Large intestine (tissue), 3 donors: Measurements from ENCODE around the gene CFAP68. TPM values are rescaled to one million over a fixed set of nuclear protein-coding genes. Genes with fewer than 3 reads are reported as not detected.
"Not testable (repeated sequence)": the region's sequence is repeated elsewhere in the genome, so short reads cannot be mapped to it uniquely, and the experiment has no call there.

Source experiments
- DNase-seq, 2 donors: peaks; one replicate each; pipeline versions ENCODE4 v3.0.0 to v3.0.0-alpha.2; 2013
- H3K27ac ChIP-seq: one replicate; pipeline ENCODE4 v1.5.1; 2013; ENCODE audit warnings: low read length
- H3K27me3 ChIP-seq: 2 replicates; pipeline ENCODE4 v1.6.1; 2013; ENCODE audit warnings: low read length; ENCODE audit not compliant: control insufficient read depth, insufficient read depth
- H3K36me3 ChIP-seq: 2 replicates; pipeline ENCODE4 v1.6.1; 2013; ENCODE audit warnings: low read length; ENCODE audit not compliant: control insufficient read depth, insufficient read depth
- H3K4me1 ChIP-seq: one replicate; pipeline ENCODE4 v1.6.1; 2013; ENCODE audit warnings: low read length; ENCODE audit not compliant: control insufficient read depth, insufficient read depth
- H3K4me3 ChIP-seq: one replicate; pipeline ENCODE4 v1.5.1; 2013; ENCODE audit warnings: low read length
- H3K9me3 ChIP-seq: one replicate; pipeline ENCODE4 v1.6.1; 2013; ENCODE audit warnings: mild to moderate bottlenecking, low read depth, low read length, moderate library complexity; ENCODE audit not compliant: control insufficient read depth
- WGBS: methylation state at CpG from one replicate; pipeline ENCODE4 v1.1.5; 2013; ENCODE audit warnings: low lambda C conversion rate; ENCODE audit not compliant: insufficient coverage; 5-methylcytosine and 5-hydroxymethylcytosine counted together
- polyA plus RNA-seq: library from polyadenylated mRNA; unstranded; fragments of 120-200 nt; gene quantifications from one replicate; pipeline ENCODE4 v1.2.1, GENCODE V29; 2013

CFAP68 gene
- polyA plus RNA-seq, 1 donor: 41.2 TPM

- Histone ChIP-seq H3K27ac (peak overlapping the region; percentile 91), H3K4me3 (peak overlapping the region; percentile 39), H3K36me3 (peaks cover 6% of the 10 kb centered on the region), H3K9me3 (no peaks in the 10 kb centered on the region), H3K27me3 (no peaks in the 10 kb centered on the region), H3K4me1 (peaks cover 13% of the 10 kb centered on the region)
- DNase-seq: peak; percentile 97 to 99
- no CpG with 5 or more reads among the region's 47 CpGs for WGBS
Measured at GRCh38 chr11:111926505-111927391, 47.4 kb downstream of the CFAP68 start.

- no peak overlapping the region for H3K27ac ChIP-seq
- H3K4me1 ChIP-seq: peaks cover 15% of the 10 kb centered on the region
- H3K36me3 ChIP-seq: peaks cover 6% of the 10 kb centered on the region
- no peak for DNase-seq
- no peak overlapping the region for H3K4me3 ChIP-seq
- no peaks in the 10 kb centered on the region for H3K27me3 ChIP-seq
- H3K9me3 ChIP-seq: no peaks in the 10 kb centered on the region
- 86% methylated on average over 2 of the region's 4 CpGs for WGBS
Measured at GRCh38 chr11:111930472-111930871, 51.1 kb downstream of the CFAP68 start.

- no peak for DNase-seq
- Histone ChIP-seq H3K36me3 (no peaks in the 10 kb centered on the region), H3K4me1 (peaks cover 16% of the 10 kb centered on the region), H3K9me3 (no peaks in the 10 kb centered on the region), H3K27ac (no peak overlapping the region), H3K27me3 (no peaks in the 10 kb centered on the region), H3K4me3 (no peak overlapping the region)
- WGBS: no CpG with 5 or more reads among the region's 2 CpGs
Measured at GRCh38 chr11:111932611-111932950, 53.2 kb downstream of the CFAP68 start.

GRCh38 chr11:111933176-111933575, 53.8 kb downstream of the CFAP68 start:
- H3K36me3 ChIP-seq, H3K27me3 ChIP-seq, H3K27ac ChIP-seq, H3K9me3 ChIP-seq, DNase-seq, H3K4me3 ChIP-seq: not testable (repeated sequence)
- no CpG with 5 or more reads among the region's 14 CpGs for WGBS
- peaks cover 18% of the 10 kb centered on the region for H3K4me1 ChIP-seq

GRCh38 chr11:111933872-111934271, 54.5 kb downstream of the CFAP68 start:
- Histone ChIP-seq H3K9me3 (no peaks in the 10 kb centered on the region), H3K27me3 (no peaks in the 10 kb centered on the region), H3K36me3 (no peaks in the 10 kb centered on the region), H3K4me1 (peaks cover 18% of the 10 kb centered on the region), H3K4me3 (no peak overlapping the region), H3K27ac (no peak overlapping the region)
- WGBS: 20% methylated on average over 1 of the region's 1 CpG
- peak in 1 of 2 donors; percentile 57 for DNase-seq

GRCh38 chr11:111934306-111934705, 55.0 kb downstream of the CFAP68 start:
- Histone ChIP-seq H3K27me3 (no peaks in the 10 kb centered on the region), H3K4me3 (no peak overlapping the region), H3K4me1 (peaks cover 18% of the 10 kb centered on the region), H3K9me3 (no peaks in the 10 kb centered on the region), H3K27ac (no peak overlapping the region), H3K36me3 (no peaks in the 10 kb centered on the region)
- WGBS: 100% methylated on average over 1 of the region's 1 CpG
- DNase-seq: no peak

Other genes with a start within 250 kb of the CFAP68 start
- 34.5 TPM for gene PPP2R1B, start 113.2 kb upstream of the CFAP68 start, polyA plus RNA-seq
- gene ALG9, start 8.0 kb upstream of the CFAP68 start, polyA plus RNA-seq: 31.1 TPM
- gene FDXACB1, start 376 bp upstream of the CFAP68 start, polyA plus RNA-seq: 3.2 TPM
- 31.9 TPM for gene CRYAB, start 32.2 kb downstream of the CFAP68 start, polyA plus RNA-seq
- gene HSPB2, start 33.2 kb downstream of the CFAP68 start, polyA plus RNA-seq: 4.3 TPM
- 14.6 TPM for gene C11orf52, start 39.4 kb downstream of the CFAP68 start, polyA plus RNA-seq
- 15.5 TPM for gene DIXDC1, start 57.8 kb downstream of the CFAP68 start, polyA plus RNA-seq
- gene DLAT, start 145.9 kb downstream of the CFAP68 start, polyA plus RNA-seq: 26.1 TPM
- gene PIH1D2, start 194.5 kb downstream of the CFAP68 start, polyA plus RNA-seq: 1.6 TPM
- 27.7 TPM for gene NKAPD1, start 194.8 kb downstream of the CFAP68 start, polyA plus RNA-seq
- 55.1 TPM for gene TIMM8B, start 207.2 kb downstream of the CFAP68 start, polyA plus RNA-seq
- 146 TPM for gene SDHD, start 207.3 kb downstream of the CFAP68 start, polyA plus RNA-seq